SHP77 (cell line): ENCODE measurements around the gene VPS33A.
A peak's percentile ranks its signal among the peaks of the same experiment; 100 is the strongest.
"Not testable (repeated sequence)": the region's sequence is repeated elsewhere in the genome, so short reads cannot be mapped to it uniquely, and the experiment has no call there.

Source experiments
- DNase-seq, 2 experiments: peaks; one replicate each; lab custom pipeline; 2025; lab: John Stamatoyannopoulos, UW

Gene VPS33A

DNA sequence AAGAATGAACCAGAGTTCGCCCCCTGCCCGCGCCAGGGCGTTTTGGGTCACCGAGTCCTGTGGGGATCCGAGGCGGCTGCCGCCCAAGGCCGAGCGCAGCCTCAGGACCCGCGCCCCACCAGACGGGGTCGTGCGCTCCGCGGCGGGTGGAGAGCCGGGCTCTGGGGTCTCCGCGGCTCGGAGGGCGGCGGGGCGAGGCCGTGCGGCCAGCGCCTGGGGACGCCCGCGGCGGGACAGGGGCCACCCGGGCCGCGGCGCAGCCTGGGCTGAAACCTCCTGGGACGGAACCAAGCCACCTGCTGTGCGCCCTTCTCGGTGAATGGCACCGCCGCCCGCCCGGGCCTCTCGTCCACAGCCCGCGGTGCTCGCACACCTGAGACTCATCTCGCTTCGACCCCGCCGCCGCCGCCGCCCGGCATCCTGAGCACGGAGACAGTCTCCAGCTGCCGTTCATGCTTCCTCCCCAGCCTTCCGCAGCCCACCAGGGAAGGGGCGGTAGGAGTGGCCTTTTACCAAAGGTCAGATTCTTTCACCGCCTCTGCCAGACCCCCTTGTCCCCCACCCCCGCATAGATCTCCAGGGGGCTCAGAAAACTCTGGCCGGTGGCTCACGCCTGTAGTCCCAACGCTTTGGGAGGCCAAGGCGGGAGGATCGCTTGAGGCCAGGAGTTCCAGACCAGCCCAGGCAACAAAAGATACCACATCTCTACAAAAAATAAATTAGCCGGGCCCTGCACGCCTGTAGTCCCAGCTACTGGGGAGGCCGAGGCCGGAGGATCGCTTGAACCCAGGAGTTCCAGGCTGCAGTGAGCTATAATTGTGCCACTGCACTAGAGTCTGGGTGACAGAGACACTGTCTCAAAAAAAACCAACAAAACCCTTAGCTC lies 61.9 kb downstream of the VPS33A start:
- no peak for DNase-seq

- DNase-seq, result peak; percentile 67 to 71
These were observed 62.8 kb downstream of the VPS33A start, which contains the start of gene B3GNT4 for GRCh38 chr12:122203301-122204166. Gene B3GNT4 (plus strand): TSS chr12:122203709. CDS start chr12:122204619, 910 bp downstream.

GRCh38 chr12:122202811-122203210 lies 63.5 kb downstream of the VPS33A start:
- DNase-seq, result not testable (repeated sequence)

DNA sequence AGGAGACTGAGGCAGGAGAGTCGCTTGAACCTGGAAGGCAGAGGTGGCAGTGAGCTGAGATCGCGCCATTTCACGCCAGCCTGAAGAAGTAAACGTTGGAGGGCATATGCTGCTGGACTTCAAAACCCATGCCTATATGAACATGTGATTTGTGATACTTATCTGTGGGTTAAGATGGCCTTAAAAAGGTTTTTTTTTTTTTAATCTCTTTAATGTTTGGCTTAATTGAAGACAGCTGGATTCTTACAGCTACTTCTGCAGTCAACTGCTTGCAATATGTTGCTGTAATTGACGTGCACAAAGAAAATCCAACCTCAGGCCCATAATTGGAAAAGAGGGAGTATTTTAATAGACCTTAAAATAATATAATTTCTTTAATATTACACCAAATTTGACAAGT lies 64.3 kb downstream of the VPS33A start:
- no peak for DNase-seq

DNA sequence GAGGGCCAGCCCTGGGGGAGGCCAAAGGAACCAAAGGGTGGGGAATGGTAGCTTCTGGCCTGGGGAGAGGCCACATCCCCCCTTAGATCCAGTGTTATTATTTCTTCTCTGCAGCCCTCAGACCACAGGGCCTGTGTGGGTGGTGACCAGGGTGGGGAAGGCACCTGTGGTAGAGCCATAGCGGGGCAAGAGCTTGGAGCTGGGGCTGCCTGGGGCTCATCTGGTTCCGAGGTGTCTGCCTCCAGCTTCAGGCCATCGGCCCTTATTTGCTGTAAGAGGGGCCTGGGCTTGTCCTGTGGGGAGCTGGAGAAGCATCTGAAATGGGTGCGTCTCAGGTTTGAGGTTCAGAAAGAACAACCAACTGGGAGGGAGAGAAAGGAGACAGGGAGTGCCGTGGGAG lies 64.9 kb downstream of the VPS33A start:
- no peak for DNase-seq

GRCh38 chr12:122200541-122201175 lies 65.6 kb downstream of the VPS33A start:
- DNase-seq, result no peak

GRCh38 chr12:122199484-122200355 lies 66.6 kb downstream of the VPS33A start:
- no peak for DNase-seq

GRCh38 chr12:122197612-122197966 lies 68.7 kb downstream of the VPS33A start:
- no peak for DNase-seq

DNA sequence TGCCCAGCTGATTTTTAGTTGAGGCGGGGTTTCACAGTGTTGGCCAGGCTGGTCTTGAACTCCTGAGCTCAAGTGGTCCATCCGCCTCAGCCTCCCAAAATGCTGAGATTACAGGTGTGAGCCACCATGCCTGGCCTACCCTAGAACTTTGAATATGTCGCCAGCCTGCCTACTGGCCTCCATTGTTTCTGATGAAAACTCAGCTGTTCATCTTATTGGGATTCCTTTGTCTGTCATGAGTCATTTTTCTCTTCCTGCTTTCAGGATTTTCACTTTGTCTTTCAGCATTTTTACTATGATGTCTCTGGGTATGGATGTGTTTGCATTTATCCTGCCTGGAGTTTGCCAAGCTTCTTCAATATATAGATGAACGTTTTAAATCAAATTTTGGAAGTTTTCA lies 70.9 kb downstream of the VPS33A start:
- no peak for DNase-seq

GRCh38 chr12:122194804-122195203 lies 71.5 kb downstream of the VPS33A start:
- DNase-seq, result no peak

- DNase-seq, result no peak
These were observed 73.9 kb downstream of the VPS33A start for GRCh38 chr12:122192441-122192840.

DNA sequence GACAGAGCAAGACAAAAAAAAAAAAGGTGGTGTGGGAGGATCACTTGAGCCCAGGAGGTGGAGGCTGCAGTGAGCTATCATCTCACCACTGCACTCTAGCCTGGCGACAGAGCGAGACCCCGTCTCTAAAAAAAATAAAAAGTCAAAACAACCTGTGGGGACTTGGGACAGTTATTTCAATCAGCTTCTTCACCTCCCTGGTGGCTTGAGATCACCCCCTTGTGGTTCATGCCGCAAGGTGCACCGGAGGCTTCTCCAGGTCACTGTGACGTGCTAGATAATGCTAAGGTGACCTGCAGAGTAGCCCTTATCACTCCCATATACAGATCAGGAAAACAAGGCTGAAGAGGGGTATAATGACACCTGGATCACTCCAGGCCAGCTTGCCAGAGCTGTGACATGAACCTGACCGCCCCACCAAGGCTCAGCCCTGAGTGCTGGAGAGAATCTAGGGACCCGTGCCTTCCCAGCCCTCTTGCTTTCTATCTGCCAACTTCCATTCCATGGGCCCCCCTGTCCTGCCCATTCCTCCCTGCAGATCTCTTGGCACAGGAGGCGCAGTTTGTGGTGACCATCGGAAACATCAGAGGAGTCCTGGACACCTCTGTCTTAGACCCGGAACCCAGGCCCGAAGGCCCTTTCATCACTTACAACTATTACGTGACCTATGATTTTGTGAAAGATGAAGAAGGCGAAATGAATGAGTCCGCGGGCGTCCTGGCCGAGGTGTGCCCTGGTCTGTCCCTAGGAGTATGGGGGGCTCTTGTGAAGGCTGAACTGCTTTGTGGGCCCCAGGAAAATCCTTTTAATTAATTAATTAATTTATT lies 75.2 kb downstream of the VPS33A start:
- peak; percentile 66 to 69 for DNase-seq

GRCh38 chr12:122189626-122190475 lies 76.4 kb downstream of the VPS33A start:
- DNase-seq, result no peak

GRCh38 chr12:122187466-122187865 lies 78.8 kb downstream of the VPS33A start:
- DNase-seq, result no peak

DNA sequence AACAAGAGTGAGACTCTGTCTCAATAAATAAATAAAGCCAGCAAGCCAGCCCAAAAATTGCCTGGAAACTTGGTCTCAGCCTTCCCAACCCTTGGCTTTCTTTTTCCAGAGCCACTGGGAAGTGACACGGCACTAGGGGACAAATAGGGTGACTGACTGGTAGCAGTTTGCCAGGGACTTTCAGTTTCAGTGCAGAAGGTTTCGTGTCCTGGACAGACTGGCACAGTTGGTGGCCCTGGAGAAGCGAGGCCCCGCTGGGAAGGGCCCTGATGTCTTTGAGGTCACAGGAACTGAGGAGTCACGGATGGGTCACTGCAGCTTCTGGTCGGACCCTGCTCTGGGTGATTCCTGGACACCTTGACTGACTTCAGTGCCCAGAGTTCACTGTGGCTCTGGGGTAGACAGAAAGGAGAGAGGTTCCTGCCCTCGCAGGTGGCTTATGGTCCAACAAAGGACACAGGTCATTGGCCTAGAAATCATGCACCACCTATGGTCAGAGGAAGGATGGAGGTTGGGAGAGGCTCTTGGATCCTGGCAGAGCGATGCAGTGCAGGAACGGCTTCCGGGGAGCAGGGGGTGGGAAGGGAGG lies 80.7 kb downstream of the VPS33A start:
- no peak for DNase-seq

DNA sequence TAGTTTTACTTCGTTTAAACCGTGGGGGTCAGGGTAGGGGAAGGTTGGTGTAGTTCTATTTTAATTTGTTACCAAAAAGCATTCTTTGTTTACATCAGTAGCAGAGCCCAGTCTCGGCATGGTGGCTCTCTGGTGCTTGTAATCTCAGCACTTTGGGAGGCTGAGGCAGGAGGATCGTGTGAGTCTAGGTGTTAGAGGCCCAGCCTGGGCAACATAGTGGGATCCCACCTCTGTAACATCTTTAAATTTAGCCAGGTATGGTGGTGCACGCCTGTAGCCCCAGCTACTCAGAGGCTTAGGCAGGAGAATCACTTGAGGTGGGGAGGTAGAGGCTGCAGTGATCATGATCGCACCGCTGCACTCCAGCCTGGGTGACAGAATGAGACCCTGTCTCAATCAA lies 81.2 kb downstream of the VPS33A start:
- DNase-seq, result no peak

- DNase-seq, result no peak
These were observed 81.8 kb downstream of the VPS33A start for GRCh38 chr12:122184517-122184916.

DNA sequence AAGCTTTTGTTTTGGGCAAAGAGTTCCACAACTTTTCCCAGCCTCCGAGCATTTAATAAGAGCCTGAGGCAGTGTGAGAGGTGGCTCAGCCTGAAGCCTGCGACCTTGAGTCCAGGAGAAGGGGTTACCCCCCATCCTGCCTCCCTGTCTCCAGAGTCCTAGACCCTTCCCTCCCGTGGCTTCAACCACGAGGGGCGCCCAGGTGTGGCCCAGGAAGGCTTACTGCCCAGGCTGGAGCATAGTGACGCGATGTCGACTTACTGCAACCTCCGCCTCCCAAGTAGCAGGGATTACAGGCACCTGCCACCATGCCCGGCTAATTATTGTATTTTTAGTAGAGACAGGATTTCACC lies 82.7 kb downstream of the VPS33A start:
- DNase-seq, result no peak

GRCh38 chr12:122182887-122183587 lies 83.3 kb downstream of the VPS33A start, which contains the start of gene LRRC43:
Gene LRRC43 (plus strand): TSS chr12:122183123. CDS start chr12:122183145, 22 bp downstream.
- DNase-seq, result peak; percentile 56 to 63
